Cortex of kidney (tissue), 1 donor: ENCODE results near the gene KRABD2.
"Not testable (repeated sequence)": the region's sequence is repeated elsewhere in the genome, so short reads cannot be mapped to it uniquely, and the experiment has no call there.

Source experiments
- DNase-seq: peaks from one replicate; lab custom pipeline; 2025; lab: John Stamatoyannopoulos, UW

KRABD2 gene

DNA sequence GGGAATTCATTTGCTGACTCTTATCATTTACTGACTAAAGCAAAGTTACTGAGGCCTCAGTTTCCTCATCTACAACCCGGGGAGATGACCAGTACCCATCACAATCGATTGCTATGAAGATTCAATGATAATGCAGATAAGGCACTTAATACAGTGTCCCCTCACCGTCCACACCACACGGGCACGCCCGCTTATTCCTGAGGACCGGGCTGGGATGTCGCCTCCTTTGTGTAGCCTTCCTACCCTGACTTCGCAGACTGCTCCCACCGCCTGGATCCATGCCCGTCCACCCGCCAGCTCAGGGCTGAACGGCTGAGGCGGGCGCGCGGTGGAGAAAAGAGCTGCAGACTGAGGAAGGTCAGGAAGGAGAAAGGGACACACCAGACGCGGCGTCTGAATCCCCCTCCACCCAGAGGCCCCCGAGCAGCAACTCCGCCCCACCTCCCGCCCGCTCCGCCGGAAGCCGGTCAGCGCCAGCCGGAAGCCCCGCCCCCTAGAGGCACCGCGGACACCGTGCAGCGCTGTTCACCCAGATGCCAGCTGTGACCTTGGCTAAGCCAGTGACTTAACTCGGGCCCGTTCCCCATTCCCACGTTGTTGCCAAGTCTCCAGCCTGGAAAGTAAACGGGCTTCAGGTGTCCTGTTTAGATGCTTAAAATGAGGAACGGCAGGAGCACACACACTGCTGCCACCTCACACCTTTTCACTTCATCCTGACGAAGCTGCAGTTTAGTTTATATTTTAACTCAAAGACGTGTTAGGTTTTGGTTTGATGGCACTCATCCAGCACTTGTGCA is at the start of gene KRABD2:
Gene KRABD2, minus strand, starts transcription at position 434 of the 797 bp plus-strand sequence.
- peak; percentile 63 for DNase-seq

DNA sequence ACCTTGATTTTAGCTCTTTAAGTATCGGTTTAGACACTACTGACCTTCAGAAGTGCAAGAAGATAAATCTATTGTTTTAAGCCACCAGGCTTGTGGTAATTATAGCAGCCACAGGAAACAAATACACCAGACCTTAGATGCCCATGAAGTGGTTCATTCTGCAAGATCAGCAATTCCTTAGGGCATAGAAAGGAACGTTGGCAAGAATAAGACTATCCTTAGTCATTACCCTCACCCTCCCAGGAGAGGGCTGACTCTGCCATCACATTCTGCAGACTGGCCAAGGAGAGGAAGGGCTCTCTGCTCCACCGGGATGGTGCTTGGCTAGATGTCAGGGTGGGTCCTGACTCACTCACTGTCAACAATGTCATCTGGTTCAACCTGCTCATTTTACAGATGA is 45.1 kb upstream of the KRABD2 start:
- DNase-seq = no peak

DNA sequence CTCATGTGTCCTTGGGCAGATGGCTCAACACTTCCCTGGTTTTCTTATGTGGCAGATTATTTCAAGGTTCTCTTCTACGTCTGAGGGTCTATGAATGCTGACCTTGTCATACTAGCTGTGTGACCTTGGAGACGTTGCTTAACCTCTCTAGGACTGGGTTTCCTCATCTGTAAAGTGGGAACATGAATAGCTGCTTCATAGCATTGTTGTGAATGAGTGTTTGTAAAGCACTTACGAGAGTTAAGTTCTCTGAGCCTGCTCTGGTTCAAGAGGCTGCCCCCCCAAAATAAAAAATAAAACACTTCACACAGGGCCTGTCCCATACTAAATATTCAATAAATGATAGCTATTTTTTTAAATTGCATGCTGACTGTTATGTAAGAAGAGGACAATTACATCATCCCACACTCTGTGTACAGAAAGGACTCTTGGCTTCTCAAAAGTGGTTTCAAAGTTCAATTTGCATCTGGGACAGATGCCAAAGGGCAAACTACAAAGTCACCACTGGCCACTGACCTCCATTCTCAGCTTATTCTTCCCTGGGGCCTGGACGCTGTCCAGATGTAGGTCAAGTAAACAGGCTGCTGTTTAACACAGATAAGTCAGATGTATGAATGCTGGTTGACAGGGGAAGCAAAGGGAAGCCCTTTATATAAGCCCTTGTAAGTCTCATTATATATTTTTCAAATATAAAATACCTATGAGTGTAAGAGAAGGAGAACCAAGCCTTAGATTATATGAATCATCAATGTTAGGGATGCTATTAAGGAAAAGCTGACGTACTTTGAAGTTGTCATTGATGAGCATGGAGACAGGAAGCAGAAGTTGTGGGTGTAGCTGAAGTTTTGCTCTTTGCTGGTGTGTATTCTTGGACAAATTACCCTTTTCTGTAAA is 43.8 kb upstream of the KRABD2 start:
- DNase-seq = no peak

DNA sequence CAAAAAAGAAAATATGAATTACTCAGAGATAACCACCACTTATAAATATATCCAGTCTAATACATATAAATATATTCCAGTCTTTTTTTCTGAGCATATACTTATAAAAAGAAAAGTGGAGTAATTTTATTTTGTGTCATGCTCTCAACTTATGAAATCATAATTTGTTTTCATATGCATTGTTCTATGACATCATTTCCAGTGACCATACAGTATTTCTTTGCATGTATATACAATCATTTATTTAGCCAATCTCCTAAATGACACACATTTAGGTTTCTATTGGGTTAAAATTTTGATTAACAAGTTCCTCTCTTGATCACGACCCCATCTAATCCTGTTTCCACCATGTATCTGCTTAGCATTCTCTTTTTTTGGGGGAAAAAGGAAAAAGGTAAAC is 42.8 kb upstream of the KRABD2 start:
- DNase-seq = no peak

DNA sequence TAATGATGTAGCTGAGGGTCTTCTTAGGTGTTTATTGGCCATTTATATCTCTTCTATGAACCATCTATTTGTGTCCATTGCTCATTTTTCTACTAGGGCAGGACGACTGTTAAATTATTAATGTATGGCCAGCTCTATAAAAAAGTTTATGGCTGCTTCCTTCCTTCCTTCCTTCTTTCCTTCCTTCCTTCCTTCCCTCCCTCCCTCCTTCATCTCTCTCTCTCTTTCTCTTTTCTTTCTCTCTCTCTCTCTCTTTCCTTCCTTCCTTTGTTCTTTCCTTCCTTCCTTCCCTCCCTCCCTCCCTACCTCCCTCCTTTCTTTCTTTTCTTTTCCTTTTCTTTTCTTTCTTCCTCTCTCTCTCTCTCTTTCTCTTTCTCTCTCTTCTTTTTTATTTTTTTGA is 42.0 kb upstream of the KRABD2 start:
- DNase-seq = no peak

DNA sequence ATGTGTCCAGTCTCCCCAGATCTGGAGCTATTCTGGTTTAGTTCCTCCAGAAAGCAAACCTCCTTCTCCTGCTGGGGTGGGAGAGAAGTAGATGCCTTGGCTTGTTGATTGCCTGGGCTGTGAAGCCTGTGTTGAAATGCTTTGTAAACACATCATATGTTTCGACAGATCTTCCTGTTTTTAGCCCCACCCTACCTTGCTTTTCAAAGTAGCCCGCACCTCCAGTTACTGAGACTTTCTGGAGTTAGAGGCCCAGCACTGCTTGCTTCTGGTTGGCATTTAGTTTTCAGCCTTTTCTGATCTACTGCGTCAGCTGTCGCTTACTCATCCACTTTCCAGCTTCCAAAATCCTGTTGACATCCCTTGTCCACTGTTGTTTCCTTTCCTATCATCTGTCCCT is 41.3 kb upstream of the KRABD2 start:
- no peak for DNase-seq

DNA sequence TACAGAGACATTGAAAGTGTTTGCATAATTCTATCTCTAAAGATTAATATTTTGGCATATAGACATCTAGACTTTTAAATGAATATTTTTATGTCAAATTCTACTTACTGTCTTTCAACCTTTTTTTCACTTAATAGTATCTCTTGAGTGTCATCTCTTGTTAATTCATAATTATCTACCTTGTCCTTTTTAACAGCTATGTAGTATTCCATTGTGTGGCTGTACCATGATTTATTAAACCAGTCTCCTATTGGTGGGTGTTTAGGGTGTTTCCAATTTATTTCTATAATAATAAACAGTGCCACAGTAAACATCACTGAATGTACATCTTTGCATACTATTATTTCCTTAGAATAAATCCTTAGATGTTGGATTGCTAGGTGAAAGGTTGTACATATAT is 37.4 kb upstream of the KRABD2 start:
- no peak for DNase-seq

DNA sequence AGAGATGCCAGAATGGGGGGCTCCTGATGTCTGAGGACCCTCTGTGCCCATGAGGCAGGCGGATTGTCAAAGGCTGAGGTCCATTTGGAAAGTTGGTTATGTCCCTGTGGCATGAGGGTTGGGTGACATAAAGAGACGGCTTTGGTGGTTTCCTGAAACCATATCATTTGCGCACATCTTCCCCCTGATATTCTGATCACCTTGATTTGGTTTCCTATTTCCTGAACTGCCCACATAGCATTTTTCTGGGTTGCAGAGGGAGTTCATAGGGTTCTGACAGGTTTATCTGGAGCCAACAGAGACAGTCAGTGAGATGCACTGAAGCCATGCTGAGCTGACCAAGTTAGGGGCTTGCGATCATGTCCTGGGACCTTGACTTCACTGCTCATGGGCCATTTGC is 36.8 kb upstream of the KRABD2 start:
- no peak for DNase-seq

DNA sequence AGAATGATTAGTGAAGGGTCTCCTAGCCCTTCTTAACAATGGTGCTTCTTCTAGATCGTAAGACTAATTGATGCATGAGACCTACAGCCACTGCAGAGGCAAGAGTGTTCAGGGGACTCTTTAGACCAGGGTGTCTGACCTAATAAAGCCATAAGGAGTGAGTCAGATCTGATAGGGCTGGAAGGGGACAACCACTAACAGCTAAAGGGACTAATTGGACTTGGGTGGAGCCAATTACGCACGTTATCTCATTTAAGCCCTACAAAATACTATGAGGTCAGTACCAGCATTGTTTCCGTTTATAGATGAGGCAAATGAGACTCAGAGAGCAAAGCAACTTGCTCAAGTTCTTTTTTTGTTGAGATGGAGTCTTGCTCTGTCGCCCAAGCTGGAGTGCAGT is 35.6 kb upstream of the KRABD2 start:
- no peak for DNase-seq

DNA sequence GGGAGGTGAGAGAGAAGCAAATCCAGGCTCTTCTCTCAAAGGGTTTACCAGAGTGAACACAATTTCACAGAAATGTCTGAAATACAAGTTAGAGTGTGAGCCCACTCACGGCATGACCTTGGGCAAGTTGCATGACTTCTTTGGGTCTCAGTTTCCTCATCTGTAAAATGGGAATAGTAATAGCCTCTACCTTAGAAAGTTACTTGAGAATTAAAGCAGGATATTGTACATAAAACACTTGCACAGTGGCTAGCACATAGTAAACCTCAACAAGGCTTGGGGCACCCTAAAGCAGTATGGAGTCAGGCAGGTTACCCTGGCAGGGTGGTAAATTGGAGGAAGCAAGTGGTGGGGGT is 34.4 kb upstream of the KRABD2 start:
- no peak for DNase-seq

DNA sequence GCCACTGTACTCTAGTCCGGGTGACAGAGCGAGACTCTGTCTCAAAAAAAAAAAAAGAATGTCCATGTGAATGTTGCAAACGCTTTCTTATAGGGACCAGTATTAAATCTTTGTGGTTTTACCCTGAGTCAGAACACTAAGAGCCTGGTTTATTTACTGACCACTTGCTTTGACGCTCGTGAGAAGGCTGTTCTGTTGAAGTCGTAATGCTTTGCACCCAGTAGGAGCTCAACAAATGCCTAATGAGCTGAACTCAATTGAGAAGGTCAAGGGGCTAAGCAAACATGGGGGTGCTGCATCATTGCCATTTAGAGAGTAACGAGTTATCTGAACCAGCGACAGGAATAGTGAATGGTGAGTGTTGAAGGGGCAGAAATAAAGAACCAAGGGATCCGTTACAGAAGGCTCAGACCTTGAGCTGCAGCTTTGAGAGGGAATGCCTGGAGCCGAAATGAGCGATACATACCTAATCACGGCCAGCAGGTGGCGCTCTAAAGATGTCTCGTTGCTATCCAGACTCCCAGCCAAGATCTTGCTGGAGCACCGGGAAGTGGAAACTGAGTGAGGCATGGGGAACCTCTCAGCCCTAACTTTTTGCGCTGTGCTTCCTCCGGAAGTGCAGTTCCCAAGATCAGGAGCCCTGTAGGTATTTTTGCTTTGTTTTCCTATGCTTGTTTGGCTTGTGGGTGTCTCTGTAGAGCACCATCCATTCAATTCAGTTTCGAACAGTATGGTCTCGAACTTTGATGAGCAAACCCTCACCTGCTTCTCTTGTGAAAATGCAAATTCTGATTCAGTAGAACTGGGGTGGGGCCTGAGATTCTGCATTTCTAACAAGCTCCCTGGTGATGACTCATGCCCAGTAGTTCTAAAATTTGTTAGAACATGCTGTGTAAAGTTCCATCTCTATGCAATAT is 33.7 kb upstream of the KRABD2 start:
- DNase-seq = no peak

DNA sequence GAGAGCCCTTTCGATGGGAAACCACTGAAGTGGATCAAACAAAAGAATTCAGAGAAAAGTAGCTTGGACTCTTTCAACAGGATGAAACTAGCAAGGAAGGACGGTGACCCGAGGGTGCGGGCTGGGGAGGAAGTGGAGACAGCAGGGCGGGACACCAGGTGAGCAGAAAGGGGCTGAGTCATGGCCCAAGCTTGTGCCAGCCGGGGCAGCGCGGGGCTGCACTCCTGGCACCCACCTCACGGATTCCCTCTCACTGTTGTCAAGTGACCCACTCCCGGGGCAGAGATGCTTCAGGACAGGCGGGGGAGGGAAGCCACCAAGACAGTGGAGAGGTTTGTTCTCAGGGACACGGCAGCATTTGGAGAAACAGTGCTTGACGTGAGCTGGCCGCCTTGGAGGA is 31.9 kb upstream of the KRABD2 start:
- DNase-seq = no peak

DNA sequence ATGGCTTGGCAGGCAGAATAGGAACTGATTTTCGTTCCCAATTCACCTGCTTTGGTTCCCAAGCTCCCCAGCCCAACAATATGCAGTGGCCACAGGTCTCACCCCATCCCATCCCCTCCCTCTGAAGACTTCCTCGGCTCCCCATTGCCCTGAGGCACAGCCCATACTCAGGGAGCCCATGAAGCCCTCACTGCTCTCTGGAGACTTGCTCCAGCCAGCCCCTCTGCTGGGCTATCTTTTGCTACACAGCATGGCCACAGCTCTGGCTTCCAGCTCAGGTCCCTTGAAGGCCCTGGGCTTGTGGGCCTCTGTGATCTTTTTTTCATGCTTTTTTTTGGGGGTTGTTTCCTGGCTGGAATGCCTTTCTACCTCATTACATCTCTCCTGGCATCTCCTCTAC is 29.7 kb upstream of the KRABD2 start:
- DNase-seq = no peak

DNA sequence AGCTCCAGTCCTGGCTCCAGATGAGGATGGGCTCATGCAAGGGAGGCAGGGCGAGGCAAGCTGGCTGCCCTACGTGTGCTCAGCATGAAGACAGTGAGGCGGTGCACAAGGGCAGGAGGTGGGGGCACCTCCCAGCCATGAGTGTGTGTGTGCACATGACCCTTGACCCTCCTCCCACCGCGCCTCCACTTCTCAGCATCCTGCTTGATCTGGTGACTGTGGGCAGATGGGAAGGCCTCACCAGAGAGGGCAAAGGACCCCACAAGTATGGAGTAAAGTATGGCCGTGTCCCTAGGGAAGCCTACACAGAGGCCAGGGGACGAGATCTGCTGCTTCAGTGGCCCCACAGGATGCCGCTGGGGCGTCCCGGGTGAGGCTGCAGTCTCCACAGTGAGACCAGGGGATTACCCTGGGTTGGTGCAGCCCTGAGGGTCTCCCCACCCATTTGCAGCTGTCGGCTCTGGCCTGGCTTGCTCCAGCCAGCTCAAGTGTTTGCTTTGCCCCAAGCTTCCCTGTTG is 29.1 kb upstream of the KRABD2 start:
- DNase-seq = no peak

DNA sequence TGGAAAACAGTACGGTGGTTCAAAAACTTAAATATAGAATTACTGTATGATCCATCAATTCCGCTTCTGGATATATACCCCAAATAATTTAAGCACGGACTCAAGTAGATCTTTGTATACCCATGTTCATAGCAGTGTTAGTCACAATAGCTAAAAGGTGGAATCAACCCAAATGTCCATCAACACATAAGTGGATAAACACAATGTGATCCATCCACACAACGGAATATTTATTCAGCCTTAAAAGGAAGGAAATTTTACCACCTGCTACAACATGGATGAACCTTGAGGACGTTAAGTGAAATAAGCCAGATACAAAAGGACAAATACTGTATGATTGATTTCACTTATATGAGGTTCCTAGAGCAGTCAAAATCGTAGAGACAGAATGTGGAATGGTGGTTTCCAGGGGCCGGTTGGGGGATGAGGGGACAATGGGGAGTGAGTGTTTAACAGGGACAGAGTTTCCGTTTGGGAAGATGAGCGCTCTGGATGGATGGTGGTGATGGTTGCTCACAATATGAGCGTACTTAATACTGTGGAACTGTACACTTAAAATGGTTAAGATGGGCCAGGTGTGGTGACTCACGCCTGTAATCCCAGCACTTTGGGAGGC is 26.5 kb upstream of the KRABD2 start:
- DNase-seq = no peak

DNA sequence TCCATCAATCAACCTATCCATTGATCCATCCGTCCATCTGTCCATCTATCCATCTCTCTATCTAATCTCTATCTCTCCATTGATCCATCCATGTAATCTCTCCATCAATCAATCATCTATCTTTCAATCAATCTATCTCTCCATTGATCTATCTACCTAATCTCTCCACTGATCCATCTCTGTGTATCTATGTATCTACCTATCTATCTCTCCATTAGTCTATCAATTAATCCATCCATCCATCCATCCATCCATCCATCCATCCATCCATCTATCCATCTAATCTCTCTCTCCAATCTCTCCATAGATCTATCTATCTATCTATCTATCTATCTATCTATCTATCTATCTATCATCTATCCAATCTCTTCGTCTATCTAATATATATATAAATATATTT is 24.6 kb upstream of the KRABD2 start:
- no peak for DNase-seq

DNA sequence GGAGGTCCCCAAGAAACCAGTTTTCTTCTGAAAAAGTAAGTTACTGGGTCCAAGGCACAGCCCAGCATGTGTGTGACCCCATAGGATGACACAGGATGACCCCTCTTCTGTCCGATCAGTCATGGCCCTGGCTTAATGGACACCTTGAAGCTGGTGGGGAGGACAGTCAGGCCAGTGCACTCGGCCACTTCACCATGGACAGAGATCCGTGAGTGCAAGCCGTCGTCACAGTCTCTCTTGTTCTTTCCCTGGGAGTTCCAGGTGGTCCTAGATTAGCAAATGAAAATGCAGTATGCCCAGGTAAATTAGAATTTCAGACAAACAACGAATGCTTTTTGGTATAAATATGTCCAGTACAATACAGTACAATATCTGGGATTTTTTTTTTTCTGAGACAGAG is 22.5 kb upstream of the KRABD2 start:
- no peak for DNase-seq

DNA sequence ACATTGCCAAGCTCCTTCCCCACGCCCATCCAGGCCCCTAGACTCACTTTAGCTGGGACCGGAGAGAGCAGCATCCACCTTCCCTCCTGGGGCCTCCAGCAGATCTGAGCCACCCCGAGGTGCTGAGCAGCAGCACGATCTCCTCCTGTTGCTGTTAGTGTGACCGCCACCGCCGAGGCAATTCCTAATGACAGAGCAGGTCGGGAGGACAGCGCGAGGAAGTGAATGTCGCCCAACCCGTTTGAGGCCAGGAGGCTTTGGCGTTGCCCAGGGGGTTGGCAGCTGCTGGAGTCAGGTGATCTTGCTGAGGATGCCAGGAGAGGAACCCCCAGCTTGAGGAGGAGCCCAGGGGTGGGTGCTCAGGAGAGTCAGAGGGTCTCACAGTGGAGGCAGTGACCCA is 21.1 kb upstream of the KRABD2 start, which contains the start of gene RNF222:
Gene RNF222, minus strand, starts transcription at position 192 of the 400 bp plus-strand sequence. CDS start 4,366 bp downstream, outside the sequence.
- DNase-seq = no peak

DNA sequence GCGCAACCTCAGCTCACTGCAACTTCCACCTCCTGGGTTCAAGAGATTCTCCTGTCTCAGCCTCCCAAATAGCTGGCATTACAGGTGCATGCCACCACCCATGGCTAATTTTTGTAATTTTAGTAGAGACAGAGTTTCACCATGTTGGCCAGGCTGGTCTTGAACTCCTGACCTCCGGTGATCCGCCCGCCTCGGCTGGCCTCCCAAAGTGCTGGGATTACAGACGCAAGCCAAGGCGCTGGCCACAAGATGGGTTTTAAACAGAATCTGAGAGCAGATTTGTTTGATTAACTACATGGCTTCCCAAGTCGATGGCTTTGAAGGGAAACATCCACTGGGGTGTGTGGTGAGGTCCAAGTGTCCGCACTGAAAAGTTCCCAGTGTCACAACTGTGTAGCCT is 18.0 kb upstream of the KRABD2 start:
- not testable (repeated sequence) for DNase-seq

DNA sequence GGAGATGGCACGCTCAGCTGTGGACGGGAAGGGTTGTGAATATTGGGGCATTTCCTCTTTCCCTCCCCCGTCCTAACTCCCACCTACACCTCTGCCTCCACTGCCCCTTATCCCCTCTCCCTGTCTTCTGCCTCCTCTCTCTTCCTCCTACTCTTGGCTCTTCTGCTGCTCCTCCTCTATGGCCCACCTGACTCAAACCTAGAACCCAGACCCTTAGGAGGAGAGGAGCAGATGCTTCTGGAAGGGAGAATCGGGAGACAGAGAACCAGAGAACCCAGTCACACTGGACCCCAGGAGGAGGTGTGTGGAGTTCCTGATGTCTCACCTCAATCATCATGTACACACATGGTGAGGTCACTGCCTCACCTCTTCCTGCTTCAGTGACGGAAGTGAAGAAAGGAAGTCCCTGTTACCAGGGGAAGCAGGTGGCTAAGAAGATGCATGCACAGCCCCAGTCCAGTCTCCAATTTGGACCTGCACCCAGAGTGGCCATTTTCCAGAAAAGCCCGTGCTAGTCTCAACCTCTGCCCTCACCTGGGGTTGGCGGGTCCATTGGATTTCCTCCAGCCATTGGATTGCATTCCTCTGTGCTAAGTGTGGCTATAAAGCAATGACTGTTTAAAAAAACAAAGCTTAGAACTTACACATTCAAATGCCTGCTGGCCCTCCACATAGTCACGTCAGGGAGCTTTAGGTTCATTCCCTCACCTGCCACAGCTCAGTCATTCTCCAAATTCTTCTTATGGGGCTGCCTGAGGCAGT is 17.1 kb upstream of the KRABD2 start:
- DNase-seq = no peak
